Measurements from ENCODE around the gene HTRA1.

Gene HTRA1

GRCh38 chr10:122473116-122473515 lies 11.8 kb downstream of the HTRA1 start:
- DNase-seq (ENCODE audit: low read depth in 3 of 3) = no peak

DNA sequence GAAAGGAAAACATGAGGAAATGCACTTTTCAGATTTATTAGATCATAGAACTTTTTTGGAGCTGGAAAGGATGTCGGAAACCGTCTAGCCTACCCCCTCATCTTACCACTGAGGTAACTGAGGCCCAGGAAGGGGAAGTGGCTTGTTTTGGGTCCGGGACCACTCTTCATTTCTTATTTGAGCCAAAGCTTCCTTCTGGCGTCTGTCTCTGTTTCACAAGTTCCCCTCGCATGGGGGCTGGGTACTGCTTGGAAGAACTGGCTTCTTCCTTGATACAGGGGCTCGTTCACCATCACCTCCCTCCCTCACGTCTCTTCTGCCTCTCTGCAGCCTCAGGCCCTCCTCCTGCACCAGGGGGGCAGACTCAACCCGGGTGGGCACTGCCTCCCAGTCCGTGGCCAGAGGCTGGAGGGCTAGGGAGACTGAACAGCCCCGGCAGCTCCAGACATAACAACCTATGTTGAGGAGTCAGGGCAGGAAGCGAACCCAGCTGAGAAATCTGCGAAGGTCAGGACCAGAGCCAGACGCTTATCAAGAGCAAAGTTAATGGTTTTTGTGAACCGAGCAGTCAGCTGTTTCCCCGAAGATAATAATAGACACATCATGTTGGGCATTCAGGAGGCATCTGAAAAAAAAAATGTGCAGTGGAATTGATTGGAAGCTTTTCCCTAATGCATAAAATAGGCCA lies 12.9 kb downstream of the HTRA1 start:
- no peak for DNase-seq (ENCODE audit: low read depth in 3 of 3)

- DNase-seq (ENCODE audit: low read depth in 3 of 3) = no peak
Measured at GRCh38 chr10:122475100-122475499, 13.7 kb downstream of the HTRA1 start.

DNA sequence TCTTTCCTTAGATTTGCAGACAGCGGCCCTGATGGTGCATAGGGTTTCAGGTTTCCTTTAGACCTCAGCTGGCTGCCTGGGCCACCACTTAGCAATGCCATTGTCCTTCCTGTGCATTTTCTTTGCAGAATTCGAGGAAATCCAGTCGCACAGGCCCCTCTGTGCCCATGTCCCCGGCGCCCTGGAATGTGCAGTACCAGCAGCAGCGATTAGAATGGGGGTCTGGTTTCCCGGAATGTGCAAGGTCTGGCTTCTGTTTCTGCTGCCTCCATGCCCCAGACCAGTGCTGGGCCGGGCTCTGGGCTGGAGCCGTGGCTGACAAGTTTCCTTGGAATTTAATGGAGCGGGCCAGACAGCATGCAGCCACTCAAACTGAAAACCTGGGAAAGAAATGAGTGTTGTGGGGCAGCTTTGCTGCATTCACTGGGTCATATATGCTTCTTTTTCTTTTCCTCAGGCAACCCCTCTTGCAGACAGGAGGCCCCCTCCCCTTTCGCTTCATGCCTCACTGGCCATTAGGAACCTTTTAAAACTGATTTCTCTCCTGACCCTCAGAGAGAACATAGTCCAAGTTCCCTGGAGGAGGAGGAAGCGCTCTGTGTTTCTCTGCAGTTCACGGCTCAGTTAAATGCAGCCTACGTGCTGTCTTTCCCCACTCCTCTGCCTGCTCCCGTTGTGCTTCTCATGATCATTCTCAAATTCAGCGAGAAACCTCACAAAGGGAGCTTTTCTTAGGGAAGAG lies 14.4 kb downstream of the HTRA1 start:
- no peak for DNase-seq (ENCODE audit: low read depth in 3 of 3)

GRCh38 chr10:122476333-122476695 lies 15.0 kb downstream of the HTRA1 start:
- DNase-seq (ENCODE audit: low read depth in 3 of 3) = no peak

GRCh38 chr10:122477436-122477835 lies 16.1 kb downstream of the HTRA1 start:
- DNase-seq (ENCODE audit: low read depth in 3 of 3) = no peak

DNA sequence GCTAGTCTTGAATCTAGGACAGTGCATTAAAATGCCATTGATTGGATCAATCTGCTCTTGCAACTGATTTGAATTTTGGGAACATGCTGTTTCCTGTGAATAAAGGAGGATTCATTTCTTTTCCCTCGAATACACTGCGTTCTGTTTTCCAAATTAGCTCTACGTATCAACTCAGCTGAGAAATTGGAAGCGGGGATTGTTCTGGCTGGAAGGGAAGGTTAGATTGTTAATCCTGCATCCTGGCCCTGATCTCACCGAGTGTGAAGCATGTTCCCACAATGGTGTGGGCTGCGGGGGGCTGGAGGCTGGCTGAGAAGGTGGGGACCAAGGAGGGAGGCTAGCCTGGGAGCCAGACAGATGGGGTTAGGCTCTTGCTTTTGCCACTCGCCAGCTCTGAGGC lies 17.6 kb downstream of the HTRA1 start:
- DNase-seq (ENCODE audit: low read depth in 3 of 3) = no peak

DNA sequence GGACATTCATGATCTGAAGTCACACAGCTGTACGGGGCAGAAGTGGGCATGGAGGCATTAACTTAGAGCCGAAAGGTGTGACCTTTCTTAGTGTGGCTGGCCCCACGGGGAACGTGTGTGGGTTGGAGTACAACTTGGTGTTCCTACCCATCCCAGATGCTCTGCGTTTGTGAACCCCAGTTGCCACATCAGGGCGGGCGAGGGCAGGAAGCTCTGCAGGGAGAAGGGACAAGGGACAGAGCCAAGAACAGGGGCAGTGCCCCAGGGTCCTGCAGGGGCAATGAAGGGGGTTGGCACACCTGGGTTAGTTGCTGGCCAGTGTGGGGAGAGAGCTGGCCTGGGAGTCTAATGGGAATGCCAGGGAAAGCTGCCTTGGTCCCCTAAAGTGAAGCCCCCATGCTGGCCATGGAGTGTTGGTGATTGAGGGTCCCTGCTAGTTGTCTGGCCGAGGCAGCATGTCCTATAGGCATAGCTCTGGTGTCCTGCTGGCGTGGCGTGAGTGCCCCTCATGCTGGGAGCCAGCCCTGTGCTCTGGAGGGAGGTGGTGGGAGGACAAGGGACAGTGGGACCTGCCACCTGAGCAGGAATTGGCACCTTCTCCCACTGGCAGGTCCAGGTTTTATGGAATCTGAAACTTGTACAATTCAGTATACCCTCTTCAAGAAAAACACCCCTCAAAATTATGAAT lies 18.9 kb downstream of the HTRA1 start:
- DNase-seq (ENCODE audit: low read depth in 3 of 3) = no peak

- no peak for DNase-seq (ENCODE audit: low read depth in 3 of 3)
Measured at GRCh38 chr10:122481296-122482056, 20.1 kb downstream of the HTRA1 start.

DNA sequence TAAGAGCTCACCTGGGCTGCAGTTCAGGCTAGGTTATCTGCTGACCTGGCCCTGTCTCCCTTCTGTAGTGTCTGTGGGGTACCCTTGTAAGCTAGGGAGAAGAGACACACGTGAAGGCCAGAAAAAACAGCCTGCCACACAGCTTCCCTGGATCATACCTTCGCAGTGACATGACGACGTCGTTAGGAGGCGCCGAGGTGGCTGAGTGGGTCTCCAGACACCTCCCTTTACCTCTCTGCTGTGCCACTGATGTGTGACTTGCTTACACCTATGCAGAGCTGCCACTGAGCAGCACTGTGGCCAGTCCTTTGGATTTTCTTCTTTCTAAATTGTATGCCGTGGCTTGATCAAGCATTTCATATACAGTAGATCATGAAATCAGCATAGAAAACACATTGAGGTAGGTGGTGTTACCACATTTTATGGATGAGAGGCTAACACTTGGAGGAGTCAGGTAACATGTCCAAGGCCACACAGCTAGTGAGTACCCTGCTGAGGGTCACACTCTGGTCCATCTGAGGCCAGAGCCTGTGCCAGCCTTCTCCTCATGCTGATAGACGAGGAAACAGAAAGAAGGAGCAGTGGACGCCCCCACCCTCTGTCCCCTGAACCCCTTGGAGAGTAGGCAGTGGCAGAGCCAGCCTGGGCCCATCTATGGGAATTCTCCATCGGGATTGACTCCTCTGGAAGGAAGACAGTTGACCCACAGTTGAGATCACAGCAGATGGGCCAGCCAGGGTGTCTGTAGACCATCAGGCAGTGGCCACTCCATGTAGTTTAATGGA lies 23.1 kb downstream of the HTRA1 start:
- no peak for DNase-seq (ENCODE audit: low read depth in 3 of 3)

DNA sequence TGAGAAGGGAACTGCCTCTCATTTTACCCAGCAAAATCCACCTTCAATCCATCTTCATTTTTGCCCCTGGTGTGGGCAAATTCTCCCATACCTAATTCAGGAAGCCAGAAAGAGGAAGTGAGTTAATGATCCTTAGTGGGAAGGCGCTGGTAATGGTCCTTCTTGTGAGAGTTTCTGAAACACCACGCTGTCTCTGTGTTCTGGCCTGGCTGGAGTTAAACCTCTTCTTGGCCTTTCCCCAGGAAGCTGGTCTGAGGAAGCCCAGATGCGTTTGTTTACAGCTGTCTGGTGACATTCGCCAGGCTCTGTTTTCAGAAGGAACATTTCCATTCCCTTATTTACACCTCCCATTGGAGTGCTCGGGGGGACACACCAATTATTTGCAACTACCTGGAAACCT lies 24.3 kb downstream of the HTRA1 start:
- no peak for DNase-seq (ENCODE audit: low read depth in 3 of 3)

DNA sequence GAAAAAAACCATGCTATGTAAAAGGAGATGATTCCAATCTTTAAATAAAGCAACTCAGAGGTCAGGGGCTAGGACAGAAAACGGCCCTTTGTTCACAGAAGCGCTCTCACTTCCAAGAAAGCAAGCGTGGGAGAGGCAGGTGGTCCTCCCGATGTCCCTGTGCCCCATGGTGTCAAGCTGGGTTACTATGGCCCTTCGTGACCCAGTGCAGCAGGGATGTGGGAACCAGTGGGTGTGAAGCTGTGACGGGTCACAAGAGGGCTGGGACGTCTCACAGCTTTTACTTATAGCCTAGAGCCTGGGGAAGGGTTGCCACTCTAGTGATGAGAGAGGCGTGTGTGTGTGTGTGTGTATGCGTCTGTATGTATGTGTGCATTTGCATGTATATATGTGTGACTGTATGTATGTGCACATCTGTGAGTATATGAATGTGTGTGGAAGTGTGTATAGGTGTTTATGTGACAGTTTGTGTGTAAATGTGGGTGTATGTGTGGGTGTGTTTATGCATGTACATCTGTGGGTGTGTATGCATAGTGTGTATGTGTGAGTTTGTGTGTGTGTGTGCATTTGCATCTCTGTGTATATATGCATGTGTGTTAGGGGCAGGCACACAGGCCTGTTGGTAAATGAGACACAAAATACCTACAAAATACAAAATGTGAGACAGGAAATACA lies 25.2 kb downstream of the HTRA1 start:
- no peak for DNase-seq (ENCODE audit: low read depth in 3 of 3)

GRCh38 chr10:122487174-122487765 lies 25.9 kb downstream of the HTRA1 start:
- no peak for DNase-seq (ENCODE audit: low read depth in 3 of 3)

GRCh38 chr10:122490268-122490667 lies 28.9 kb downstream of the HTRA1 start:
- DNase-seq (ENCODE audit: low read depth in 3 of 3) = no peak

DNA sequence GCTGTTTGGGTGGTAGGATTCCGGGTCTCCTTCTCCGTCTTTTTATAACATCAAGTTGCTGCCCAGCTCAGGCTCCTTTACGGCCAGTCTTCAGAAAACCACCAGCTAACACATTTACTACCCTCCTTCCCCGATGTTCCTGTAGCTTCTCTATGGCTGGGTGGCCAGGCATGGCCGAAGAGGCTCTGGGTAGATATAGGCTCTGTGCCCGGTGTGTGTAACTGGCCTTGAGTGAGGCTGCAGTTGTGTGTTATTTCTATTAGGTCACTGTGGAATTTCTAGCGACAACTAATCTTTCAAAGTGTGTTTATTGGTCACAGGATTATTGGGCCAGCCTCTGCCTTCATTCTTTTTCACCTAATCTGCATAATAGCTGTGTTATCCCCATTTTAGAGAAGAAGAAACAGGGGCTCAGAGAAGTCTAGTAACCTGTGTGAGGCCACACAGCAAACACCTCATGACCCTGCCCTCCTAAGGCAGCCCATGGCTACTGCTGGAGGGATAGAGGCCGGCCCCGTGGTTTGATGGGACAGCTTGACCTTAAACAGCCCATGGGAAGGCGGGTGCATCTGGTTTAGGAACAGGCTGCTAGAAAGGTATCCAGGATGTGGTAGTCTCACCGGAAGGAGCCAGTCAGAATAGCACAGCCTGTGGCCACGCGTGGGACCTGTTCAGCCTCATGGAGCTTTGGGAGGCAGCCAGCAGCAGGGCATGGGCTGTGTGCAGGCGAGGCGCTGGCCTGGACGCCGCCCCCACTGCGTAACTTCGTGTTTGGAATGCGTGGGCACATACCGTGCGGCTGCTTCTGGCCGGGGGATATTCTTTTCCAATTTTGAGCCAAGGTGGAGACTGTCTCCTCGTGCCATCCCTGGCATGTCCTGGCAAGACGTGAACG lies 29.7 kb downstream of the HTRA1 start:
- DNase-seq (ENCODE audit: low read depth in 3 of 3) = no peak

DNA sequence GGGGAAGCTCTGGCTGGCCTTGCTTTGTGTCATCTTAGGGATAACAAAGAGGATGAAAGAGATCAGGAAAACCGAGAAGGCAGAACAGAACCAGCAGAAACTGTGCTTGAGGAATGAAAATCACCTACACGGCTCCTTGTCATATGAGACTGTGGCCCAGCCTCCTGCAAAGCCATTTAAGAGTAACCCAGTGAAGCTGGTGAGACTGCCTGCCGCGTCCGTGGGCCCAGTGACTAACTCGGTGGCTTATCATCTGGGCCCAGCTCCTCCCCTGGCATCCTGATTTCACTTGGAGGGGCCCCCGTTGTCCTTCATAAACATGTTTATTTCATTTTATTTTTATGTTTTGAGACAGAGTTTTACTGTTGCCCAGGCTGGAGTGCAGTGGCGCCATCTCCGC lies 30.7 kb downstream of the HTRA1 start:
- no peak for DNase-seq (ENCODE audit: low read depth in 3 of 3)

GRCh38 chr10:122492999-122493481 lies 31.7 kb downstream of the HTRA1 start:
- DNase-seq (ENCODE audit: low read depth in 3 of 3) = no peak

GRCh38 chr10:122493761-122494160 lies 32.4 kb downstream of the HTRA1 start:
- DNase-seq (ENCODE audit: low read depth in 3 of 3) = no peak

DNA sequence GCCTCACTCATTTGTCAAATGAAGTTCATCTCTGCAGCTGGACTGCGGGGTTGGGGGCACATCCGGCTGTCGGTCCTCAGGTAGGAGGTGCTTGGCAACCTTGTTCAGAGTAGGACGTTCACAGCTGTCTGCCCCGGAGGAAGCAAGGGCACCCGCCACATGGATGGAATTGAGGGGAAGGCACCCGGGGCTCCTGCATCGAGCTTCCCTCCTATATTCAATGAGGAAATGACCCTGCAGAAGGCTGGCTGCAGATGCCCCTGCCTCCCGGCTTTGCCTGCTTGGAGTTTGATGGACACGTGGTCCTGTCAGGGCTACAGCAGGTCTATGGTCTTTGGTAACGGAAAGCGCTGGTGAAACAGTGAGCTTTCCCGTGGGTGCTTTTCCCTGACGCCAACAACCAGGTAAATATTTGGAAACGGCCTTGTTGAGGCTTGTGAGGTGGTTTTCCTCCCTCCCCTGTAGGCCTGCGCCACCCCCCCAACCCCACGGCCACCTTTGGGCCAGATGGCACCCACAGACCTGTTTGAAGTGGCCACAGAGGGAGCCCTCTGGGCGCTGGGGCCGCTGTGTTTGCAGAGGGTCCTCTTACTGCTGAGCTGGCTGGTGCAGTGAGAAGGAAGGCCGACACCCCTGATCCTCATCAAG lies 32.9 kb downstream of the HTRA1 start:
- no peak for DNase-seq (ENCODE audit: low read depth in 3 of 3)
